Activated CD4-positive, alpha-beta T cell treated with anti-CD3 and anti-CD28 coated beads, Interleukin-10, Interleukin-2, amounts not matched to agents 100 ng/mL and 50 ng/mL, durations not matched to agents 16 hours and 8 hours (primary cell): ENCODE results near the gene ASTN2.

Experiments
- DNase-seq: peaks from one replicate; pipeline ENCODE4 v3.0.0-alpha.2; 2020

The ASTN2 gene

DNA sequence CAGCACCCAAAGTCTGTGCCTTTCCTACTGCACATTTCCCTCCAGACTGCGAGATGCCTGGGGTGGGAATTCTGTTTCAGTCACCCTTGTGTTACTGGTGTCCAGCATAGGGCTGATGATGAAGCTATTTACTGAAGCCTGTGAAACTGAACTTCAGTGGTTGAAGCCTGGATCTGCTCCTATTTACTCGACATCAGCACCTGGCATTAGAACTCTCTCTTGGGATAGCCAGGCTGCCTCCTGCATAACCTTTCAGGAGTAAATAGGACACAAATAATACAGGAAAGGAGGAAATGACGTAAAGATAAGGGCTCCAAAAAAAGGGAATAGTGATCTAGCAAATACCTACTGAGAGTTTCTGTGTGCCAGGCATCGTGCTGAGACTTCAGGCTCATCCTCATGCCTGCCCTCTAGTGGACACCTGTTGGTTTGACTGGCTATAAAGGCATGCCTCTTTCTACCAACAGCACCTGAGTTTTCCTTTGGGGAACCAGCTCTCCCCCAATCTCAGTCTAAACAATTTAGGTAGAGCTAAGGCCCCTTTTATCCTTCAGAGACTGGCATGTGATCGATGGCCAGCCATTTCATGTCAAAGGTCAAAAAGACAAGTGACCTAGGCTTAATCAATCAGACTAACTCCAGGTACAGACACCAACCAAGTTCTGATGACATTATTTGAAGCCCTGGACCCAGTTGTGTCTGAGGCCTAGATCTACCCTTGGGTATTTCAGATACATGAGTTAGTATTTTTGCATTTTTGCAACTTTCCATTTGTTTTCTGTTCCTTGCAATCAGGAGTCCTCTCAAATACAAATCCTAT lies 919.8 kb downstream of the ASTN2 start:
- DNase-seq = peak; percentile 38

GRCh38 chr9:116493183-116493860 lies 921.5 kb downstream of the ASTN2 start:
- DNase-seq = no peak

- DNase-seq = no peak
Observed at GRCh38 chr9:116491659-116492058, 923.2 kb downstream of the ASTN2 start.

DNA sequence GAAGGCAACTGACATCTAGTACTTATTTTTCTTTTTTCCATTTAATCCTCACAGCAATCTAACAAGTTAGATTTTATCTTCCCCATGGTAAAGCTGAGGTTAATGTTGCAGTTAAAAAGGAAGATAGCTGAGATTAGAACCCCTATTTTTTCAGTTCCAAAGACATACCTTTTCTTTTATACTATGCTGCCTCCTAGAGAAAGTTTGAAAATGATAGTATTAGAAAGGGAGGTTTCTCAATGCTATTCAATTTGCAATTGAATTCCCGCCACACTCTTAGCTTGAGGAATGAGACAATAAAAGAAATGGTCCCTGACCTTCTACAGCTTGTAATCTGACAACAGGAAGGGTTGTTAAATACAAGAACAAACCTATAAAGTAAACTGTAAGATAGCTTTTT lies 923.6 kb downstream of the ASTN2 start:
- DNase-seq = no peak

DNA sequence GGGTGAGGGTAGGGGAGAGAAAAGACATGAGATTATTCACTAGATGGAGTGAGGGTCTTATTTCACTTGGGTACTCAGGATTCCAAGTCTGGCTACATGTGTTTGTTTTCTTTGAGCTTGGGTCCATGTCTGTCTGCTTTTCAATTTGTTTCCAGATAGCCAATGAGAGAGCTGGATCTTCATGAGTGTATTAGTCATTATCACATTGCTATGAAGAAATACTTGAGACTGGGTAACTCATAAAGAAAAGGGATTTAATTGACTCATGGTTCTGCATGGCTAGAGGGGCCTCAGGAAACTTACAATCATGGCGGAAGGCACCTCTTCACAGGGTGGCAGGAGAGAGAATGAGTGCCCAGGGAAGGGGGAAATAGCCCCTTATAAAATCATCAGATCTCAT lies 924.5 kb downstream of the ASTN2 start:
- DNase-seq = no peak

DNA sequence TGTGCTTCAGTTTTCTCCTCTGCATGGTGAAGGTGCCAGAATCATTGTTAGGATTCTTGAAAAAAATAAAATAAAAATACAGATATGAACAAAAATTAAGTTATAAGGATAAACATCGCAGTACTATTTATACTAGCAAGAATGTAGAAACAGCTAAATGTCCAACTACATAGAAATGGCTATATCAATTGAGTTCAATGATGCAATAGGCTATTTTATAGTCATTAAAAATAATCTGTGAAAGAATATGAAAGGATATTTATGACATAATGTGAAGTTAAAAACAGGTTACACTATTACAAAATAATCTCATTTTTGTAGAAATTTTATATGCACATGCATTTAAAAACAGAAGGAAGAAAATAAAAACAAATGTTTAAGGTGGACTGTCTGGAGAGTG lies 926.5 kb downstream of the ASTN2 start:
- no peak for DNase-seq

DNA sequence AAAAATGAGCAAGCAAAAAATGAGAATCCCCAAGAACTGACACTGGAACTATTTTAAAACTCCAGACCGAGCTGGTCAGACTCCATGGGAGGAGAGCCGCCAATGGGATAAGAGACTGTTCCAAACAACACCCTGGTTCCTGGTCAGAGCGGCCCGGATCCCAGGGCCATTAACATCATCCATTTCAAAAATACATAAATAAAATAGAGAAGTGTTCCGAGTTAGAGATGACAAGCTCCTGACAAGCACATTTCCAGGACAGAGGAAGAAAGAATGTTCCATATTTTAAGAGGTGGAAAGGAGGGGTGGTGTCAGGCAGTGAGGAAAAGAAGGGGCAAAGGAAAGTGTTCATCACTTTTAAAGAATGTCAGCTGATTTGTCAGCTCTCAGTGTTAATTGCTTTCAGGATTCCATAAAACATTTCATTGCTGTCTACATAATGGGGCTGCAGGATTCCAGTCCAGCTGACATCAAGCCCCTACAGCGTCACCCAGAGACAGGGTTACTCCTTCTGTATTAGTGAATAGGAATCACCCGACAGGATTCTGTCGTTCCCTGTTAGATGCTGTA lies 930.3 kb downstream of the ASTN2 start:
- DNase-seq = no peak

DNA sequence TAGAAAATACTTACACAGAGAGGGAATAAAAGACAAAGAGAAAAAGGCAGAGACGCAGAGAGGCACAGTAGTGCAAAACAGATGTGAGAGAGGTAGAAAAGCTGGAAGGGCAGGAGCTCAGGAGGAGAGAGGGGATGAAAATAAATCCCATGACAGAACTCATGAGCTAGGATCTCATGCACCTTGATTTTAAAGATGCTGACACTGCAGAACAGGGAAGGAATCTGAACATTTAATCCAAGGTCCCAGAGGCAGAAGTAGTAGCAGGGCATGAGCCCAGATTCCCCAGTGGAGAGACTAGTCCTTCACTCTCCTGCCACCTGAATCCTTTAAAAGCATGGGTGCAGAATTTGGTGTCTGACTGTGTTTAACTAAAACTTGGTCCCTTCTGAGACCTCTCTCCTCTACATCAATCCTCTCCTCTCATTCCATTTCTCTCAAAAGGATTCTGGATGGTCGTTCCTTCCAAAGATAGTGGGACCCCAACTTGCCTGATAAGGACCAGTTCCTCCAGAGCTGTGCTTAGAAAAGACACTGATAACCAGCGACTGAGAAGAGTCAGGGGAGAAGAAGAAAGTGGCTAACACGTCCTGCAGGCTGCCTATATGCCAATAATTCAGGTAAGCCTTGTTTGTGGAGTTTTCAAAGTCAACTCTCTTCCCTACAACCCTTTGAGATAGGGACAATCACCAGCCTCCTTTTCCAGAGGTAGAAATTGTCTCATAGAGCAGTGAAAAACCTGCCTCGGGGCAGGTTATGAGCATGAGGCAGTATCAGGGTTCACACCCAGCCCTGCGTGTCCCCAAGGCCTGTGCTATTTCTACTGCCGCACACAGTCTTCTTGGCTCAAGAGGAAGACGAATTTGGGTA lies 931.0 kb downstream of the ASTN2 start:
- DNase-seq = no peak

- no peak for DNase-seq
Observed at GRCh38 chr9:116482740-116483139, 932.1 kb downstream of the ASTN2 start.

GRCh38 chr9:116480700-116481099 lies 934.2 kb downstream of the ASTN2 start:
- no peak for DNase-seq

- DNase-seq = no peak
Observed at GRCh38 chr9:116479967-116480366, 934.9 kb downstream of the ASTN2 start.

DNA sequence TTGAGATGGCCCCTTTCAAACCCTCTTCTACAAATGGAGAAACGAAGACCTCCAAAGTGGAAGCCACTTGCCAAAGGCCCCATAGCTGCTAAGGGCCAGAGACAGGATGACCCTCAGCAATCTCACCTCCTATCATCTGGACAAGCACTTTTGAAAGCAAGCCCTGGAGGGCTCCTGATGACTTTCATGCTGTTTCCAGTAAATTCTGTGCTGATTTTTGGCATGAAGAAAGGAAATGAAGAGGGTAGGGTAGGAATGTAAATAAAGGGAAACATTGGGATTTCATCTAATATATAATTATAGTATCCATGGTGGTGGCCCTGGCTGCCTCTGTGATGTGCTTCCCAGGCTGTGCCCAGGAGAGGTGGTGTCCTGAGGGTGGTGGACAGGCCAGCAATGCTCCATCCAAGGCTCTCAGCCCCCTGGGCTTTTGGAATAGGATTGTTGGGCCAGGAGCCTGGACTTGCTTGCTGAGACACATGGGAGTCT lies 935.8 kb downstream of the ASTN2 start:
- DNase-seq = no peak

GRCh38 chr9:116477584-116478141 lies 937.2 kb downstream of the ASTN2 start:
- DNase-seq = no peak

GRCh38 chr9:116476935-116477381 lies 937.9 kb downstream of the ASTN2 start:
- DNase-seq = no peak

DNA sequence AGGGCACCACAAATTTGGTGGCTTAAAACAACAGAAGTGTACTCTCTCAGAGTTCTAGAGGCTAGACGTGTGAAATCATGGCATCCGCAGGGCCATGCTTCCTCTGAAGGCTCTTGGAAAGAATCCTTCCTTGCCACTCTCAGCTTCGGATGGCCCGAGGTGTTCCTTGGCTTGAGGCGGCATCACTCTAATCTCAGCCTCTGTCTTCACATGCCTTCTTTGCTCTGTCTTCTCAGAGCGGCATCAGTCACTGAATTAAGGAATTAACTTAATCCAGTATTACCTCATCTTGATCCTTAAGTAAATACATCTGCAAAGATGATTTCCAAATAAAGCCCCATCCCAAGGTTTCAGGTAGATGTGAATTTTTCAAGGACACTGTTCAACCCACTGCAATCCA lies 938.9 kb downstream of the ASTN2 start:
- no peak for DNase-seq

GRCh38 chr9:116475201-116475600 lies 939.7 kb downstream of the ASTN2 start:
- no peak for DNase-seq

GRCh38 chr9:116471944-116472506 lies 942.8 kb downstream of the ASTN2 start:
- DNase-seq = no peak

DNA sequence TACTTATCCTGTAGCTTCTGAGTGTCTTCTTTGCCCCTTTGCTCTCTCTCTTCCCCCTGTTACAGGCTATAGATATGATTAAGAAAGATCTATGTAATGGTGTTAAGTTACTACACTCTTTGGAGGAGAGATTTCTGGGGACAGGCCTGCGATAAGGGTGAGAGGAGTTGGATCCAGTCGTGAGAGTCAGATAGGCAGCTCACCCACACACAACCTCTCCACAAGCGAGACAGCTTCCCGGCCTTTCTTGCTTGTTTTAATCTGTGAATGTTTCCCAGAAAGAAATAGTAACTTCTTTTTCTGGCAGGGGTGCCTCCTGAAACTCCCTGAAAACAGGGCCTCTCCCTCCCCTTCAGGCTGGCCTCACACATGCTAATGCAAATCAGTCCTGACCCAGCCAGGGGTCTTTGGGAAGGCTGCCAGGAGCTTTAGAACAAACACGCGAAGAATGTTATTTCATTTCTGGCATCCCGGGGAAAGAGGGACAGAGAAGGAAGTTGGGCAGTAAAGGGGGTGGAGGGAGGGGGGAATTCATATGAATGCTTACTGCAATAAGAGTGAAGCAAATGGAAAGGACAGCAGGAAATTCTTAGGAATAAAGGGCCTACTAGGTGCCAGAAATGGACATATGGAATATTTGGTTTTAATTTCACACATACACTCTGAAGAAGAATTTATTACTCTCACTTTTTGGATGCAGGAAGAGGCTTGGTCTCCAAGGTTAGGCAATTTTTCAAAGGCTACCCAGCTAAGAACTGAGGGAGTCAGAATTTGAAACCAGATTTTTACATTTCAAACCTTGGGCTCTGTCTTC lies 943.6 kb downstream of the ASTN2 start:
- no peak for DNase-seq

DNA sequence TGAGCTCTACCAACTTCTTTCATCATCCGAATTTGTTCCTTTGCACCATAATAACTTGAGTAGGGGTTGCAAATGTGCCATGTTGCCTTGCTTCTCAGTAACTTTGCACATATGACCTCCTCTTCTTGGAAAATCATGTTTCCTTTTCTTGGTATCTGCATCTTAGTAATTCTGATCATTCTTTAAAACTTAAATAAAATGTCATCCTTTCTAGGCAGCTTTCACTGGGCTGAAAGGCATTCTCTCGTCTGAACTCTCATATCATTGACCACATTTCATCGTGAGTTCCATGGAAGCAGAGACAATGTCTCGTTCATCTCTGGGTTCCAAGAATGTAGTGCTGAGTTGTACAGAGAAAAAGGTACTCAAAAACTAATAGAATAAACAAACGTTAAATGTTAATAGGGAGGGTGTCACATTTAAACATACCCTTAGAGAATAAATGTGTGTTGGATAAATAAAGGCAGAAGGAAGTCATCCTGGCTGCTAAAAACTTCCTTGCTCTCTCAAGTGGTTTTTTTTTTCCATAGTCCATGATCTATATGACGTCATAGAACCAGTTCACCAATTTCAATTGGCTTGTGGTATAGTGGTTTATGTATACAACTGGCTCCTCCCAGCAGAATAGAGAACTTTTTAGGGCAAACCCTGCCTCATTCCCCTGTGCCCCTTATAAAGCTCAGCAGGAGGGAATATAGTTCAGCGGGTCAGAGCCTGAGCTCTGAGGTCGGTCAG lies 945.9 kb downstream of the ASTN2 start:
- no peak for DNase-seq

DNA sequence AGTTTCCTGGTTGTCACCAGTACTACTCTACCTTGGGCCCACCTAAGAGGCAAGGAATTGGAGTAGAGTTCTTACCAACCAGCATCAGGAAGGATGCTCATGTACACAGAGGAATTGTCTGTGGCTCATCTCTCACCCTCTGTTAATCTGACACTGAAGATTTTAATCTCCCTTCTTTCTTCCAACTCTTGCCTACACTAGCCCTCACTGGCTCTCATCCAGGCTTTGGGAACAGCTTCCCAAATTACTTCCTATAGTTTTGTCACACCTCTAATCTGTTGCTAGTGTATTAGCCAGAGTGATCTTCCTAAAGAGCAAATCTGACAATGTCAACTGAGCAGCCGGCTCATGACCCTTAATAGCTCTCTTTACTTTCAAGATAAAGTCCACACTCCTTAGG lies 946.5 kb downstream of the ASTN2 start:
- DNase-seq = no peak
